Thymus (tissue), 11 donors: ENCODE results near the gene ASB12. TPM values are rescaled to one million over a fixed set of nuclear protein-coding genes. Genes with fewer than 3 reads are reported as not detected.

Experiments used
- DNase-seq, 9 donors: peaks; one replicate each; pipeline ENCODE4 v3.0.0-alpha.2; 2013; ENCODE audit warnings: low spot score in 9 of 9, low read depth in 6 of 9, missing footprints in 1 of 9
- H3K27ac ChIP-seq, 2 donors: one replicate each; pipeline ENCODE4 v1.5.1; 2013; ENCODE audit warnings: control low read depth in 1 of 2, low read depth in 1 of 2, low read length in 1 of 2, mild to moderate bottlenecking in 1 of 2, moderate library complexity in 1 of 2
- H3K27me3 ChIP-seq, 2 donors: one replicate each; pipeline ENCODE4 v1.5.1; 2013; ENCODE audit warnings: low read length in 1 of 2; ENCODE audit not compliant: control insufficient read depth in 2 of 2, insufficient read depth in 1 of 2
- H3K36me3 ChIP-seq, 2 donors: one replicate each; pipeline ENCODE4 v1.5.1; 2013; ENCODE audit warnings: low read length in 1 of 2, mild to moderate bottlenecking in 1 of 2, moderate library complexity in 1 of 2; ENCODE audit not compliant: control insufficient read depth in 2 of 2, insufficient read depth in 2 of 2
- H3K4me1 ChIP-seq, 2 donors: one replicate each; pipeline ENCODE4 v1.5.1; 2013; ENCODE audit warnings: low read length in 2 of 2; ENCODE audit not compliant: control insufficient read depth in 2 of 2, insufficient read depth in 2 of 2
- H3K4me3 ChIP-seq, 2 donors: one replicate each; pipeline ENCODE4 v1.5.1; 2013; ENCODE audit warnings: low read length in 2 of 2, control low read depth in 1 of 2, mild to moderate bottlenecking in 1 of 2
- H3K9me3 ChIP-seq, 2 donors: one replicate each; pipeline ENCODE4 v1.5.1; 2013; ENCODE audit warnings: low read length in 1 of 2, mild to moderate bottlenecking in 1 of 2; ENCODE audit not compliant: control insufficient read depth in 2 of 2, insufficient read depth in 1 of 2
- WGBS: extraction: QIAGEN DNeasy Blood & Tissue Kit; methylation state at CpG from one replicate; pipeline ENCODE4 v1.1.7; 2013; 5-methylcytosine and 5-hydroxymethylcytosine counted together
- polyA plus RNA-seq: library from polyadenylated mRNA; stranded (reverse); fragments of 200-250 nt; gene quantifications from one replicate; pipeline ENCODE4 v1.2.3, GENCODE V29; 2013
- total RNA-seq: library from RNA; stranded (reverse); fragments of 120-200 nt; gene quantifications from one replicate; pipeline ENCODE4 v1.2.4, GENCODE V29; 2013
- donor health status: healthy.

Gene ASB12
- total and polyA plus RNA-seq, 2 donors = 0.09 to 0.18 TPM

DNA sequence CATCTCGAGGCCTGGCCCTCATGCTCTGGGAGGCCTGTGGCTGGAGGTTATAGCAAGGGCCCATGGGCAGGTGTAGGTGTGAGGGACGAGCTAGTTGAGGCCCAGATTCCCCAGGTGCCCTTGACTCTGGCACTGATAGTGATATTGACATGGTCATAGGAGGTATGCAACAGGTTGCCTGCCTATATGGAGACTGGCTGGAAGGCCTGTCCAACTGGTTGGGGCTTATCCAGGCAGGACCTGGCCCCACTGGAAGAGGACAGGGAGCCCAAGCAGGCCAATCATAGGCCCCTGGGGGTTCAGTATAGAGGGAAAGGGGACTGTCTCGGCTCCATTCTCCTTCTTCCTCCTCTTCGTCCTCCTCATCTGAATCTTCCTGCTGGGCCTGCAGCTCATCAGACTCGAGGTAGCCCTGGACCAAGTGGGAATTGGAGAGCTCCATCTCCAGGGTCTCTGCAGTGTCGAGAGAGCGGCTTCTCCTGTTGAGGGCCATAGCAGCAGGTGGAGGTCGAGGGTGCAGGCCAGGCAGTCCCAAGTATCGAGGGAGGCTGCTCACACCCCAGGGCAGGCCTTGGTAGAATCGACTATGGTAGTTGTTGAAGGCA, 40.2 kb downstream of the ASB12 start:
- Histone ChIP-seq H3K4me1 (no peaks in the 10 kb centered on the region), H3K9me3 (no peaks in the 10 kb centered on the region), H3K4me3 (no peak overlapping the region), H3K36me3 (peaks cover 0 to 17% of the 10 kb centered on the region in 2 donors), H3K27ac (no peak overlapping the region), H3K27me3 (no peaks in the 10 kb centered on the region)
- WGBS = 96% methylated on average over 10 of the region's 10 CpGs
- no peak for DNase-seq

DNA sequence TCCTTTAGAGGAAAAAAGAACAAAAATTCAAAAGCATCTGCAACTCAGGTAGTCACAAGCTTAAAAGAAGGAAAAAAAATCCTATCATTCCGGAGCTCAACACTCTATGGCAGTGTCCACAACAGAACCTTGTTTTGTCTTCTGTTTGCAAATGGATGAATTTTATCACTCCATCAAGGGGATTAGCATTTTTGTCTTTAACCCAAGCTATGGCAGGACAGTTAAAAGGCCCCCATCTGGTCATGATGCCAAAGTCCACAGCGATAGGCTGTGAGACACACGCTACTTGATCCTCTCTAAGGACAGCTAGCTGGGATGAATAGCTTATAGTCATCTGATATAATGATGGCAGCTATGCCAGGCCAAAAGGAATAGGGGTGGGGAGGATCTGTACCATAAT, 41.5 kb downstream of the ASB12 start:
- H3K9me3 ChIP-seq = no peaks in the 10 kb centered on the region
- H3K36me3 ChIP-seq = peaks cover 0 to 17% of the 10 kb centered on the region in 2 donors
- 97% methylated on average over 3 of the region's 3 CpGs for WGBS
- no peak for DNase-seq
- no peak overlapping the region for H3K4me3 ChIP-seq
- H3K27me3 ChIP-seq = no peaks in the 10 kb centered on the region
- no peaks in the 10 kb centered on the region for H3K4me1 ChIP-seq
- no peak overlapping the region for H3K27ac ChIP-seq

DNA sequence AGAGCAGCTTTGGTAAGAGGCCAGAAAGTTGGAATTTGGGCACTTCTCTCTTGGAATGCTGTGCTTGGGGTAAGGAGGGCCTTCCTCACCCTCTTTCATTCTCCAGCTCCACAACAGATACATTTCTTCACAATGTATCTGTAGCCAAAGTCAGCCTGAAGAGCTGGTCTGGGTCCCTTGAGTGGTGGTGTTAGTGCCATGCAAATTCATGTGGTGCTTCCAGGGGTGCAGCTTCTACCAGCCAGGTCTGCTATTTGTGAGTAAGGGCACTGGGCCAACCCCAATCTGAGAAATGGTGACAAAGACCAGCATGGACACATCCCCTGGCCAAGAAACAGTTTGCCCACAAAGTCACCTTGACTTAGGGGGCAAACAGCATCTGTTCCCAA, 42.7 kb downstream of the ASB12 start:
- Histone ChIP-seq H3K27ac (no peak overlapping the region), H3K4me3 (no peak overlapping the region), H3K9me3 (no peaks in the 10 kb centered on the region), H3K4me1 (no peaks in the 10 kb centered on the region), H3K27me3 (no peaks in the 10 kb centered on the region), H3K36me3 (peaks cover 0 to 13% of the 10 kb centered on the region in 2 donors)
- DNase-seq = no peak

- DNase-seq = no peak
- peaks cover 0 to 9% of the 10 kb centered on the region in 2 donors for H3K36me3 ChIP-seq
- WGBS = 100% methylated on average over 1 of the region's 1 CpG
- no peak overlapping the region for H3K4me3 ChIP-seq
- no peaks in the 10 kb centered on the region for H3K4me1 ChIP-seq
- H3K27ac ChIP-seq = no peak overlapping the region
- no peaks in the 10 kb centered on the region for H3K9me3 ChIP-seq
- H3K27me3 ChIP-seq = no peaks in the 10 kb centered on the region
Observed at GRCh38 chrX:64186974-64187761, 43.2 kb downstream of the ASB12 start.

DNA sequence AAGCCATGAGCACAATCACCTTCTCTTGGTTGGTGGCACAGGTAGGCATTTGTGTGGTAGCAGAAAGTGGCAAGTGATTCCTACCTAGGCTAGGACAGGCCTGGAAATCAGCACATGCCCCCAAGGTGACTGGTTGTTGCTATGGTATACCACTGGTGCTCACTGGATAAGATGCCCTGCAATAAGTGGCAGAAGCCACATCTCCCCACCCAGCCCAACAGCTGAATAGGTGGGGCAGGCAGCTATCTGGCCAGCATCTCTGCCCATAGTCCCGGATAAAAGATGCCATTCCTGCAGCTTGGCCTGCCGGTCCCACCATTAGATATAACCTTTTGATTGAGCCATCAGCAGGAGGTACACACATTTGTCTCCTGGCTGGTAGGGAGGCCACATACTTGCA, 46.0 kb downstream of the ASB12 start:
- no peak overlapping the region for H3K4me3 ChIP-seq
- DNase-seq = no peak
- no peaks in the 10 kb centered on the region for H3K9me3 ChIP-seq
- no peak overlapping the region for H3K27ac ChIP-seq
- H3K4me1 ChIP-seq = no peaks in the 10 kb centered on the region
- WGBS = 96% methylated on average over 2 of the region's 2 CpGs
- no peaks in the 10 kb centered on the region for H3K27me3 ChIP-seq
- no peaks in the 10 kb centered on the region for H3K36me3 ChIP-seq

GRCh38 chrX:64182208-64182607, 48.2 kb downstream of the ASB12 start:
- Histone ChIP-seq H3K36me3 (no peaks in the 10 kb centered on the region), H3K27ac (no peak overlapping the region)
- 100% methylated on average over 2 of the region's 2 CpGs for WGBS

DNA sequence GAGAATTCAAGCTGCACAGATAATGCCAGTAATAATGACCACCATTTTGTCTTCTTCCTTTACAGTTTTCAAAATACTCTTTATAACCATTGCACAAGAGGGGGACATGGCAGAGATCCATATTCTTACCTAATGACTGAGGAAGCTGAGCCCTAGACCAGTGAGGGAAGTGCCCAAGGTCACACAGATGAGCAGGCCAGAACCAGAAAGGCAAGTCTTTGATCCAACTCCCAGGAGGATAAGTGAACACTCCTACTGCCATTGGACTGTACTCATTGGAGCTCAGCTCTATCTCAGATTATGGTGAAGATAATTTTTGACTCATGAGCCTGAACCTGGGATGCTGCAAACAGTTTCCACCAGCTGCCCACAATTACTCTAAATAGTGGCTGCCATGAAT, 53.5 kb downstream of the ASB12 start:
- H3K36me3 ChIP-seq = no peaks in the 10 kb centered on the region
- no peak overlapping the region for H3K4me3 ChIP-seq
- no peak overlapping the region for H3K27ac ChIP-seq
- no peaks in the 10 kb centered on the region for H3K27me3 ChIP-seq
- no peaks in the 10 kb centered on the region for H3K9me3 ChIP-seq
- H3K4me1 ChIP-seq = no peaks in the 10 kb centered on the region
- DNase-seq = no peak

More at GRCh38 chrX:64182208-64182607, 48.2 kb downstream of the ASB12 start:
- no peak for DNase-seq
- Histone ChIP-seq H3K9me3 (no peaks in the 10 kb centered on the region), H3K27me3 (no peaks in the 10 kb centered on the region), H3K4me1 (no peaks in the 10 kb centered on the region), H3K4me3 (no peak overlapping the region)

Other genes starting within 250 kb of the ASB12 start
- gene AMER1, start 24.9 kb downstream of the ASB12 start, total RNA-seq = 2.2 TPM
- gene AMER1, start 24.9 kb downstream of the ASB12 start, polyA plus RNA-seq = 0.87 TPM
- 2.1 TPM for gene MTMR8, start 164.8 kb upstream of the ASB12 start, total RNA-seq
- 1.2 TPM for gene MTMR8, start 164.8 kb upstream of the ASB12 start, polyA plus RNA-seq